GM12875 (cell line): ENCODE data around the gene OCEL1.
"Not testable (repeated sequence)": the region's sequence is repeated elsewhere in the genome, so short reads cannot be mapped to it uniquely, and the experiment has no call there.

ENCODE experiments used
- H3K4me3 ChIP-seq: one replicate; pipeline ENCODE4 v1.5.1; 2011; ENCODE audit warnings: low read depth, low read length, control low read depth
- TF ChIP-seq, protein P1 (sequence below): IDR thresholded peaks from 2 replicates; pipeline ENCODE4 v1.5.1; 2011; ENCODE audit warnings: low read depth, mild to moderate bottlenecking, control low read depth, inconsistent platforms, low read length, moderate library complexity, borderline replicate concordance; ENCODE audit not compliant: insufficient read depth

OCEL1 gene

DNA sequence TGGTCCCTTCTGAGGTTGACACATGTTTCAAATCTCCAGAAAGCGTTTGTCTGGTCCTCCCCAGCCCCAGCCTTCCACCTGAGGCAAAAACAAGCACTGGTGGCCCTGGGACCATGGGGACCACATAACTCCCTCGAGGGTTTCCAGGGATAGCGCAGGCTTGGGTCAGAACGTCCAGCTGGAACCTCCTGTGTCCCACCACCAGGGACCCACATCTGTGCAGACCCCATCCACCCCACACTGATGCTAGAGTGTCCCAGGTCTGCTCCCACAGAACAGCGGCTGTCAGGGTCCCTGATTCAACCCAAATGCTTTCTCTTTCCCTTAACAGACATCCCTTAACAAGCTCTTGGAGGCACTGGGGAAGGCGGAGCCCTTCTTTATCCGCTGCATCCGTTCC, 40.4 kb upstream of the OCEL1 start:
- H3K4me3 ChIP-seq = no peak overlapping the region
- TF ChIP-seq, protein P1, sequence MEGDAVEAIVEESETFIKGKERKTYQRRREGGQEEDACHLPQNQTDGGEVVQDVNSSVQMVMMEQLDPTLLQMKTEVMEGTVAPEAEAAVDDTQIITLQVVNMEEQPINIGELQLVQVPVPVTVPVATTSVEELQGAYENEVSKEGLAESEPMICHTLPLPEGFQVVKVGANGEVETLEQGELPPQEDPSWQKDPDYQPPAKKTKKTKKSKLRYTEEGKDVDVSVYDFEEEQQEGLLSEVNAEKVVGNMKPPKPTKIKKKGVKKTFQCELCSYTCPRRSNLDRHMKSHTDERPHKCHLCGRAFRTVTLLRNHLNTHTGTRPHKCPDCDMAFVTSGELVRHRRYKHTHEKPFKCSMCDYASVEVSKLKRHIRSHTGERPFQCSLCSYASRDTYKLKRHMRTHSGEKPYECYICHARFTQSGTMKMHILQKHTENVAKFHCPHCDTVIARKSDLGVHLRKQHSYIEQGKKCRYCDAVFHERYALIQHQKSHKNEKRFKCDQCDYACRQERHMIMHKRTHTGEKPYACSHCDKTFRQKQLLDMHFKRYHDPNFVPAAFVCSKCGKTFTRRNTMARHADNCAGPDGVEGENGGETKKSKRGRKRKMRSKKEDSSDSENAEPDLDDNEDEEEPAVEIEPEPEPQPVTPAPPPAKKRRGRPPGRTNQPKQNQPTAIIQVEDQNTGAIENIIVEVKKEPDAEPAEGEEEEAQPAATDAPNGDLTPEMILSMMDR = no peak

DNA sequence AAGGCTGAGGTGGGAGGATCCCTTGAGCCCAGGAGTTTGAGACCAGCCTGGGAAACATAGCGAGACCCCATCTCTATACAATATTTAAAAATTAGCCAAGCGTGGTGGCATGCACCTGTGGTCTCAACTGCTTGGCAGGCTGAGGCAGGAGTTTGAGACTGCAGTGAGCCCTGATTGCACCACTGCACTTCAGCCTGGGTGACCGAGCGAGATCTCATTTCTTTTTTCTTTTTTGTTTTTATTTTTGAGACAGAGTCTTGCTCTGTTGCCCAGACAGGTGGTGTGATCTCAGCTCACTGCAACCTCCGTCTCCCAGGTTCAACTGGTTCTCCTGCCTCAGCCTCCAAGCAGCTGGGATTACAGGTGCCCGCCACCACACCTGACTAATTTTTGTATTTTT, 34.3 kb upstream of the OCEL1 start:
- H3K4me3 ChIP-seq = not testable (repeated sequence)

DNA sequence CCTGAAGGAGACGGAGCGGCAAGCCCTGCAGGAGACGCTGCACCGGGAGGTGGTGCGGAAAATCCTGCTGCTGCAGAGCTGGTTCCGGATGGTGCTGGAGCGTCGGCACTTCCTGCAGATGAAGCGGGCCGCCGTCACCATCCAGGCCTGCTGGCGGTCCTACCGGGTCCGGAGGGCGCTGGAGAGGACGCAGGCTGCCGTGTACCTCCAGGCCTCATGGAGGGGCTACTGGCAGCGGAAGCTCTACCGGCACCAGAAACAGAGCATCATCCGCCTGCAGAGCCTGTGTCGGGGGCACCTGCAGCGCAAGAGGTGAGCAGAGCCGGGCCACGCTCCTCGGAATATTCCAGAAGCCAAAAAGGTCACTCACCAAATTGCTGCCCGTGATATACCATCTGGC, 33.3 kb upstream of the OCEL1 start:
- H3K4me3 ChIP-seq = no peak overlapping the region
- TF ChIP-seq, protein P1 = no peak

DNA sequence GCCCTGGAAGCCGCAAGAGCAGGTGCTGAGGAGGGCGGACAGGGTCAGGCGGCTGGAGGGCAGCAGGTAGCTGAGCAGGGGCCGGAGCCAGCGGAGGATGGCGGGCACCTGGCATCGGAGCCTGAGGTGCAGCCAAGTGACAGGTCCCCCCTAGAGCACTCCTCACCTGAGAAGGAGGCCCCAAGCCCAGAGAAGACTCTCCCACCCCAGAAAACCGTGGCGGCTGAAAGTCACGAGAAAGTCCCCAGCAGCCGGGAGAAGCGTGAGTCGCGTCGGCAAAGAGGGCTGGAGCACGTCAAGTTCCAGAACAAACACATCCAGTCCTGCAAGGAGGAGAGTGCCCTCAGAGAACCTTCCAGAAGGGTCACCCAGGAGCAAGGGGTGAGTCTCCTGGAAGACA, 31.4 kb upstream of the OCEL1 start:
- no peak overlapping the region for H3K4me3 ChIP-seq
- TF ChIP-seq, protein P1 = no peak

DNA sequence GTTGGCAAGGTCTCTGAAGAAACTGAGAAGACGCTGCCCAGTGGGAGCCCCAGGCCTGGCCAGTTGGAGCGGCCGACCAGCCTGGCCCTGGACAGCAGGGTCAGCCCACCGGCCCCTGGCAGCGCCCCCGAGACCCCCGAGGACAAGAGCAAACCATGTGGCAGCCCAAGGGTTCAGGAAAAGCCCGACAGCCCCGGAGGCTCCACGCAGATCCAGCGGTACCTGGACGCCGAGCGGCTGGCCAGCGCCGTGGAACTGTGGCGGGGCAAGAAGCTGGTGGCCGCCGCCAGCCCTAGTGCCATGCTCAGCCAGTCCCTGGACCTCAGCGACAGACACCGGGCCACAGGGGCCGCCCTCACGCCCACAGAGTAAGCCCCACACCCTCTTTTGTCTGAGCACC, 30.9 kb upstream of the OCEL1 start:
- H3K4me3 ChIP-seq = no peak overlapping the region

DNA sequence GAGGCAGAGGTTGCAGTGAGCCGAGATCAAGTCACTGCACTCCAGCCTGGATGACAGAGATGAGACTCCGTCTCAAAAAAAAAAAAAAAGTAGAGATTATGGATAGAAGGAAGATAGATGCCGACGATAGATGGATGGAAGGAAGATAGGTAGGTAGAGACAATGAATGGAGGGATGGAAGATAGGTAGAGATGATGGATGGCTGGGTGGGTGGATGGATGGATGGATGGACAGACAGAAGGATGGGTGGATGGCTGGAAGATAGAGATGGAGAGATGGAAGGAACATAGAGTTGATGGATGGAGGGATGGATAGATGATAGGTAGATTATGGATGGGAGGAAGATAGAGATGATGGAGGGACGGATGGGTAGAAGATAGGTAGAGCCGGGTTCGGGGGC, 29.4 kb upstream of the OCEL1 start:
- TF ChIP-seq, protein P1 = no peak
- H3K4me3 ChIP-seq = no peak overlapping the region

More for the DNA sequence above, 30.9 kb upstream of the OCEL1 start:
- TF ChIP-seq, protein P1 = no peak

- TF ChIP-seq, protein P1 = no peak
- no peak overlapping the region for H3K4me3 ChIP-seq
Measured at GRCh38 chr19:17197666-17198065, 28.4 kb upstream of the OCEL1 start.
